ENCODE results near the gene CHMP2A. TPM values are rescaled to one million over a fixed set of nuclear protein-coding genes. Genes with fewer than 3 reads are reported as not detected.

The CHMP2A gene
- total RNA-seq, 1 donor from 2014 or later: 64.6 TPM

GRCh38 chr19:58560007-58560887 is 5.3 kb upstream of the CHMP2A start:
- peaks cover 9% of the 10 kb centered on the region for H3K27me3 Mint-ChIP-seq (ENCODE audit: low read depth)
- H3K4me3 Mint-ChIP-seq: peak overlapping the region; percentile 96
- peak overlapping the region; percentile 99 for H3K27ac Mint-ChIP-seq (ENCODE audit: unreplicated experiment)
- TF ChIP-seq CTCF (conservative IDR thresholded peaks at IDR 0.05): no peak
- peaks cover 18% of the 10 kb centered on the region for H3K36me3 Mint-ChIP-seq (ENCODE audit: low read depth)
- H3K4me1 Mint-ChIP-seq: peaks cover 45% of the 10 kb centered on the region
- H3K9me3 Mint-ChIP-seq: no peaks in the 10 kb centered on the region
- no peak for DNase-seq (ENCODE audit: low read depth, low spot score)

GRCh38 chr19:58559275-58560006 is 4.5 kb upstream of the CHMP2A start:
- peaks cover 53% of the 10 kb centered on the region for H3K4me1 Mint-ChIP-seq
- peak; percentile 82 for DNase-seq (ENCODE audit: low read depth, low spot score)
- peak overlapping the region; percentile 96 for H3K4me3 Mint-ChIP-seq
- no peak for TF ChIP-seq CTCF (conservative IDR thresholded peaks at IDR 0.05)
- peaks cover 18% of the 10 kb centered on the region for H3K27me3 Mint-ChIP-seq (ENCODE audit: low read depth)
- no peaks in the 10 kb centered on the region for H3K9me3 Mint-ChIP-seq
- H3K27ac Mint-ChIP-seq (ENCODE audit: unreplicated experiment): peak overlapping the region; percentile 99
- H3K36me3 Mint-ChIP-seq (ENCODE audit: low read depth): peaks cover 23% of the 10 kb centered on the region

GRCh38 chr19:58558623-58559274 is 3.8 kb upstream of the CHMP2A start:
- no peaks in the 10 kb centered on the region for H3K9me3 Mint-ChIP-seq
- peaks cover 58% of the 10 kb centered on the region for H3K4me1 Mint-ChIP-seq
- TF ChIP-seq CTCF (conservative IDR thresholded peaks at IDR 0.05): no peak
- peaks cover 24% of the 10 kb centered on the region for H3K27me3 Mint-ChIP-seq (ENCODE audit: low read depth)
- peak overlapping the region; percentile 96 for H3K4me3 Mint-ChIP-seq
- DNase-seq (ENCODE audit: low read depth, low spot score): peak; percentile 100
- H3K27ac Mint-ChIP-seq (ENCODE audit: unreplicated experiment): peak overlapping the region; percentile 99
- peaks cover 25% of the 10 kb centered on the region for H3K36me3 Mint-ChIP-seq (ENCODE audit: low read depth)

GRCh38 chr19:58558066-58558622 is 3.2 kb upstream of the CHMP2A start, which contains the start of gene UBE2M:
TSS of gene UBE2M (minus strand) at chr19:58558611. CDS start at chr19:58558381, 230 bp downstream.
- no peaks in the 10 kb centered on the region for H3K9me3 Mint-ChIP-seq
- peaks cover 59% of the 10 kb centered on the region for H3K4me1 Mint-ChIP-seq
- peak within 1 kb of the TSS; percentile 96 for H3K4me3 Mint-ChIP-seq
- H3K36me3 Mint-ChIP-seq (ENCODE audit: low read depth): peaks cover 25% of the 10 kb centered on the region
- peak; percentile 57 for DNase-seq (ENCODE audit: low read depth, low spot score)
- no peak for TF ChIP-seq CTCF (conservative IDR thresholded peaks at IDR 0.05)
- H3K27me3 Mint-ChIP-seq (ENCODE audit: low read depth): peaks cover 27% of the 10 kb centered on the region
- peak within 1 kb of the TSS; percentile 99 for H3K27ac Mint-ChIP-seq (ENCODE audit: unreplicated experiment)
